Measurements from ENCODE around the gene LLGL1. TPM values are rescaled to one million over a fixed set of nuclear protein-coding genes. Genes with fewer than 3 reads are reported as not detected.

The LLGL1 gene
- total and polyA plus RNA-seq, 8 donors, result 3.4 to 8.4 (median 5.0) TPM

GRCh38 chr17:18235743-18236256 lies 10.4 kb downstream of the LLGL1 start:
- no peak for DNase-seq
- Histone ChIP-seq H3K36me3 (no peaks in the 10 kb centered on the region), H3K27me3 (no peaks in the 10 kb centered on the region), H3K4me3 (no peak overlapping the region), H3K9me3 (no peaks in the 10 kb centered on the region), H3K27ac (no peak overlapping the region), H3K4me1 (no peaks in the 10 kb centered on the region)
- FAIRE-seq, result no peak
- no peak for TF ChIP-seq CTCF (IDR thresholded peaks at IDR 0.05)
- intact Hi-C loops (cut with DNase I), result no loop called here
- ATAC-seq, result no peak
- 80 to 90% methylated on average over 14 of the region's 14 CpGs for WGBS, 2 donors

- no peak for TF ChIP-seq CTCF (IDR thresholded peaks at IDR 0.05)
- Histone ChIP-seq H3K36me3 (no peaks in the 10 kb centered on the region), H3K4me3 (no peak overlapping the region), H3K4me1 (no peaks in the 10 kb centered on the region), H3K27me3 (no peaks in the 10 kb centered on the region), H3K27ac (no peak overlapping the region), H3K9me3 (no peaks in the 10 kb centered on the region)
- FAIRE-seq (no peak), DNase-seq (no peak), ATAC-seq (no peak)
- 90 to 92% methylated on average over 18 of the region's 18 CpGs for WGBS, 2 donors
- intact Hi-C loops (cut with DNase I), result no loop called here
Measured at GRCh38 chr17:18236494-18236893, 11.1 kb downstream of the LLGL1 start.

- FAIRE-seq (no peak), DNase-seq (peak in 1 of 6 donors; percentile 59), ATAC-seq (no peak)
- TF ChIP-seq CTCF (IDR thresholded peaks at IDR 0.05), result no peak
- 88 to 90% methylated on average over 20 of the region's 20 CpGs for WGBS, 2 donors
- H3K27me3 ChIP-seq, result no peaks in the 10 kb centered on the region
- H3K36me3 ChIP-seq, result no peaks in the 10 kb centered on the region
- no peak overlapping the region for H3K4me3 ChIP-seq
- intact Hi-C loops (cut with DNase I), result no loop called here
- no peak overlapping the region for H3K27ac ChIP-seq
- H3K9me3 ChIP-seq, result no peaks in the 10 kb centered on the region
- no peaks in the 10 kb centered on the region for H3K4me1 ChIP-seq
Measured at GRCh38 chr17:18237461-18237860, 12.0 kb downstream of the LLGL1 start.

GRCh38 chr17:18238299-18238698 lies 12.9 kb downstream of the LLGL1 start:
- WGBS, 2 donors, result 94% methylated on average over 18 of the region's 18 CpGs
- Histone ChIP-seq H3K4me1 (no peaks in the 10 kb centered on the region), H3K27me3 (no peaks in the 10 kb centered on the region), H3K27ac (no peak overlapping the region), H3K4me3 (no peak overlapping the region), H3K9me3 (no peaks in the 10 kb centered on the region), H3K36me3 (no peaks in the 10 kb centered on the region)
- FAIRE-seq (no peak), DNase-seq (peak in 1 of 6 donors; percentile 21), ATAC-seq (no peak)
- TF ChIP-seq CTCF (IDR thresholded peaks at IDR 0.05), result no peak
- intact Hi-C loops (cut with DNase I), result no loop called here

- 91 to 95% methylated on average over 18 to 19 of the region's 19 CpGs for WGBS, 2 donors
- no peak for TF ChIP-seq CTCF (IDR thresholded peaks at IDR 0.05)
- Histone ChIP-seq H3K4me1 (no peaks in the 10 kb centered on the region), H3K9me3 (no peaks in the 10 kb centered on the region), H3K27ac (no peak overlapping the region), H3K36me3 (peaks cover 2 to 8% (median 4%) of the 10 kb centered on the region in 3 donors), H3K27me3 (no peaks in the 10 kb centered on the region), H3K4me3 (no peak overlapping the region)
- DNase-seq (peak in 1 of 6 donors; percentile 68), ATAC-seq (no peak), FAIRE-seq (no peak)
- intact Hi-C loops (cut with DNase I), result no loop called here
Measured at GRCh38 chr17:18240449-18240848, 15.0 kb downstream of the LLGL1 start.

All from pancreas (tissue), 10 donors.